Testis (tissue), 2 donors: Measurements from ENCODE around the gene CRNKL1.

Experiments
- CTCF ChIP-seq, 3 experiments: fragments of 450-650 bp in 2 of 3; fragments of 200-600 bp in 1 of 3; sonication (generic) in 1 of 3; IDR thresholded peaks; one replicate each; pipeline ENCODE4 v1.5.1; 2016 to 2019; ENCODE audit warnings: antibody characterized with exemption in 3 of 3, mild to moderate bottlenecking in 2 of 3, moderate library complexity in 1 of 3
- POLR2A ChIP-seq: fragments of 450-650 bp; IDR thresholded peaks from one replicate; pipeline ENCODE4 v1.6.1; 2017; ENCODE audit warnings: antibody characterized with exemption, mild to moderate bottlenecking, moderate library complexity

GRCh38 chr20:20010639-20011500 is 41.4 kb downstream of the CRNKL1 start:
- TF ChIP-seq POLR2A (no peak), CTCF (IDR thresholded peaks at IDR 0.05) (no peak)
